Measurements from ENCODE around the gene RAPGEF6. TPM values are rescaled to one million over a fixed set of nuclear protein-coding genes. Genes with fewer than 3 reads are reported as not detected.

The RAPGEF6 gene
- total and polyA plus RNA-seq, 9 of the 15 experiments (the other 6 are each of a cell fraction or from before 2014, with no cell fraction given): 2.7 to 23.4 (median 12.7) TPM

- TF ChIP-seq ATF6 (CRISPR knock-in tag; IDR thresholded peaks at IDR 0.05) (no peak), TFAP4 (CRISPR knock-in tag; IDR thresholded peaks at IDR 0.05; ENCODE audit: borderline replicate concordance) (peak; percentile 50; the same call in 1 of the 2 replicates), HLTF (IDR thresholded peaks at IDR 0.05) (no peak), ZNF140 (CRISPR knock-in tag; IDR thresholded peaks at IDR 0.05) (no peak), ZNF431 (CRISPR knock-in tag; IDR thresholded peaks at IDR 0.05) (no peak), PBX2 (CRISPR knock-in tag; IDR thresholded peaks at IDR 0.05; ENCODE audit: low read depth) (no peak), PBX2 (tag; conservative IDR thresholded peaks at IDR 0.05; ENCODE audit: low read depth) (0 out of 2 replicates have a peak, but pooled peaks have one; percentile 22), JUND (IDR thresholded peaks at IDR 0.05; ENCODE audit: borderline replicate concordance, low read depth, low read length) (peak; percentile 81), JUND (tag; IDR thresholded peaks at IDR 0.05; ENCODE audit: borderline replicate concordance, low read depth, low read length) (peak; percentile 85; the same call in 2 of the 3 replicates), MAZ (CRISPR knock-in tag; conservative IDR thresholded peaks at IDR 0.05 in 1 of 2, IDR thresholded peaks at IDR 0.05 in 1 of 2) (no peak), TRIM28 (IDR thresholded peaks at IDR 0.05) (no peak), ZBTB40 (IDR thresholded peaks at IDR 0.05) (peak; percentile 88), ZBTB40 (CRISPR knock-in tag; IDR thresholded peaks at IDR 0.05) (0 out of 2 replicates have a peak, but pooled peaks have one; percentile 46)
These were observed 98.7 kb downstream of the RAPGEF6 start (continued) for GRCh38 chr5:131536211-131536826.

Data from K562 (cell line).